Measurements from ENCODE around the gene SYCP3.
"Not testable (repeated sequence)": the region's sequence is repeated elsewhere in the genome, so short reads cannot be mapped to it uniquely, and the experiment has no call there.

The SYCP3 gene

DNA sequence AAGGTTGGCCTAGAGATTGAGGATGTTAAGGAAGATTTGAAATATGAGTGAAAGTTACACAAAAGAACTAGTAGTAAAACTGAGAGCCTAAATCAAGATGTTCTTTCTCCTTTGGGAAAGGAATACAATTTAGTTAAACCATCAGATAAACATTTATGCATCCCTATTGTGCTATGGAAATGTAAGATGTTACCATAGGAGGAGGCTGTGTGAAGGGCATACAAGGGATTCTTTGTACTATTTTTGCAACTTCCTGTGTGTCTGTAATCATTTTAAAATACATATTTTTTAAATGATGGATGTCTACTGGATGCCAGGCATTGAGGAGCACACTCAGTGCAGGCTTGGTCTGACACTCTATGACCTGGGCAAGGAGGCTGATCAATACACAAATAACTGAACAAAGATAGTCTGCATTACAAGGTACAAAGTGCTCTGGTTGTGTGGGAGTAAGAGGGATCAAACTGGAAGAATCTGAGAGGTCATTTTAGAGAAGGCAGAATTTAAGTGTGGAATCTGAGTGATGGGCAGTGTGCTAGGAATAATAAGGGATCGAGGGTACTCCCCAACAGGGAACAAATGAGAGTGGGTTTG lies 47.7 kb downstream of the SYCP3 start:
- DNase-seq (ENCODE audit: low read depth in 2 of 2), result no peak

GRCh38 chr12:101690544-101691098 lies 48.6 kb downstream of the SYCP3 start:
- TF ChIP-seq, protein P1, sequence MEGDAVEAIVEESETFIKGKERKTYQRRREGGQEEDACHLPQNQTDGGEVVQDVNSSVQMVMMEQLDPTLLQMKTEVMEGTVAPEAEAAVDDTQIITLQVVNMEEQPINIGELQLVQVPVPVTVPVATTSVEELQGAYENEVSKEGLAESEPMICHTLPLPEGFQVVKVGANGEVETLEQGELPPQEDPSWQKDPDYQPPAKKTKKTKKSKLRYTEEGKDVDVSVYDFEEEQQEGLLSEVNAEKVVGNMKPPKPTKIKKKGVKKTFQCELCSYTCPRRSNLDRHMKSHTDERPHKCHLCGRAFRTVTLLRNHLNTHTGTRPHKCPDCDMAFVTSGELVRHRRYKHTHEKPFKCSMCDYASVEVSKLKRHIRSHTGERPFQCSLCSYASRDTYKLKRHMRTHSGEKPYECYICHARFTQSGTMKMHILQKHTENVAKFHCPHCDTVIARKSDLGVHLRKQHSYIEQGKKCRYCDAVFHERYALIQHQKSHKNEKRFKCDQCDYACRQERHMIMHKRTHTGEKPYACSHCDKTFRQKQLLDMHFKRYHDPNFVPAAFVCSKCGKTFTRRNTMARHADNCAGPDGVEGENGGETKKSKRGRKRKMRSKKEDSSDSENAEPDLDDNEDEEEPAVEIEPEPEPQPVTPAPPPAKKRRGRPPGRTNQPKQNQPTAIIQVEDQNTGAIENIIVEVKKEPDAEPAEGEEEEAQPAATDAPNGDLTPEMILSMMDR (IDR thresholded peaks at IDR 0.05; ENCODE audit: low read depth, low read length), result no peak
- no peak for DNase-seq (ENCODE audit: low read depth in 2 of 2)
- H3K4me3 ChIP-seq (replicated peaks in 1 of 2; ENCODE audit: low read depth in 2 of 2, low read length in 2 of 2), result no peak overlapping the region

More for the DNA sequence above, 47.7 kb downstream of the SYCP3 start:
- H3K4me3 ChIP-seq (replicated peaks in 1 of 2; ENCODE audit: low read depth in 2 of 2, low read length in 2 of 2), result no peak overlapping the region
- TF ChIP-seq, protein P1 (IDR thresholded peaks at IDR 0.05; ENCODE audit: low read depth, low read length), result no peak

- DNase-seq (ENCODE audit: low read depth in 2 of 2), result no peak
- H3K4me3 ChIP-seq (replicated peaks in 1 of 2; ENCODE audit: low read depth in 2 of 2, low read length in 2 of 2), result no peak overlapping the region
- TF ChIP-seq, protein P1 (IDR thresholded peaks at IDR 0.05; ENCODE audit: low read depth, low read length), result no peak
Observed at GRCh38 chr12:101686176-101686575, 53.1 kb downstream of the SYCP3 start.

- H3K4me3 ChIP-seq (replicated peaks in 1 of 2; ENCODE audit: low read depth in 2 of 2, low read length in 2 of 2), result no peak overlapping the region
- DNase-seq (ENCODE audit: low read depth in 2 of 2), result no peak
- TF ChIP-seq, protein P1 (IDR thresholded peaks at IDR 0.05; ENCODE audit: low read depth, low read length), result no peak
Observed at GRCh38 chr12:101685092-101685491, 54.2 kb downstream of the SYCP3 start.

DNA sequence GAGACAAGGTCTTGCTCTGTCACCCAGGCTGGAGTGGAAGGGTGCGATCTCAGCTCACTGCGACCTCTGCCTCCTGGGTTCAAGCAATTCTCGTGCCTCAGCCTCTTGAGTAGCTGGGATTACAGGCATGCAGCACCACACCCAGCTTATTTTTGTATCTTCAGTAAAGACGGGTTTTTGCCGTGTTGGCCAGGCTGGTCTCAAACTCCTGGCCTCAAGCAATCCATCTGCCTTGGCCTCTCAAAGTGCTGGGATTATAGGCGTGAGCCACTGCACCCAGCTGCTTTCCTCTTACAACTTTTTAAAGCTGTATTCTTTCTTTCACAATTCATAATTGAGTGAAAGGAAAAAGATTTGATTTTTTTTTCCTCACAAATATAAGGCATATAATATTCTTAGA lies 57.6 kb downstream of the SYCP3 start:
- H3K4me3 ChIP-seq (replicated peaks in 1 of 2; ENCODE audit: low read depth in 2 of 2, low read length in 2 of 2), result not testable (repeated sequence)

GRCh38 chr12:101680647-101681046 lies 58.6 kb downstream of the SYCP3 start:
- TF ChIP-seq, protein P1 (IDR thresholded peaks at IDR 0.05; ENCODE audit: low read depth, low read length), result no peak
- no peak overlapping the region for H3K4me3 ChIP-seq (replicated peaks in 1 of 2; ENCODE audit: low read depth in 2 of 2, low read length in 2 of 2)
- DNase-seq (ENCODE audit: low read depth in 2 of 2), result no peak

More for the DNA sequence above, 57.6 kb downstream of the SYCP3 start:
- not testable (repeated sequence) for DNase-seq (ENCODE audit: low read depth in 2 of 2)

GRCh38 chr12:101680240-101680639 lies 59.0 kb downstream of the SYCP3 start:
- no peak for DNase-seq (ENCODE audit: low read depth in 2 of 2)
- no peak overlapping the region for H3K4me3 ChIP-seq (replicated peaks in 1 of 2; ENCODE audit: low read depth in 2 of 2, low read length in 2 of 2)
- TF ChIP-seq, protein P1 (IDR thresholded peaks at IDR 0.05; ENCODE audit: low read depth, low read length), result no peak
